GM10248 (cell line): Measurements from ENCODE around the gene GGTA1.

Experiments used
- CTCF ChIA-PET: fragments of 300-600 bp; sonication (Branson Sonifier 250); formaldehyde crosslinking; extraction: SDS; loops from one replicate; lab custom pipeline; 2021; ENCODE audit warnings: antibody characterized with exemption; lab: Yijun Ruan, JAX
- POLR2A ChIA-PET: fragments of 350-650 bp; sonication (Branson Sonifier 250); formaldehyde crosslinking; extraction: SDS; loops from one replicate; lab custom pipeline; 2020; ENCODE audit warnings: antibody characterized with exemption; lab: Yijun Ruan, JAX
- DNase-seq: peaks from one replicate; pipeline ENCODE4 v3.0.0; 2012; ENCODE audit errors: extremely low spot score
- CTCF ChIP-seq: IDR thresholded peaks from 2 replicates; pipeline ENCODE4 v1.5.1; 2012; ENCODE audit warnings: mild to moderate bottlenecking, low read depth; ENCODE audit errors: extremely low read depth, missing control alignments, control extremely low read depth

The GGTA1 gene

DNA sequence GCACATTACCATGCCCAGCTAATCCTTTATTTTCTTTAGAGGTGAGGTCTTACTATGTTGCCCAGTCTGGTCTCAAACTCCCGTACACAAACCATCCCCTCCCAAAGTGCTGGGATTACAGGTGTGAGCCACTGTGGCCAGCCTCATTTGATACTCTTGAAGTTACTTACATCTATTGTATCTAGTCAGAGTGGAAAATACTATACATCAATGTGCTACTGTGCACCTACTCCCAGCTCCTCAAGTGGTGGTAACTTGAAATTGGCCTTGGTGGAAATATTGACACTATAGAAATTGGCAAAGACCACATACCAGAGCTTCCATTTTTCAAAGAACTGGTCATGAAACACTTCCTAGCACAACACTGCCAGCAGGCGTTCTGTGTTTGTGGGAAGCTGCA, 10.3 kb downstream of the GGTA1 start:
- ChIA-PET POLR2A (no interaction called here), CTCF (interaction anchor here (1.2 to 2.2 kb wide), 3 partner anchors 8 to 169 kb away, joined by 3 to 6 read pairs (median 5); partner anchors contain the start of gene GGTA1)
- DNase-seq, result no peak
- no peak for TF ChIP-seq CTCF

DNA sequence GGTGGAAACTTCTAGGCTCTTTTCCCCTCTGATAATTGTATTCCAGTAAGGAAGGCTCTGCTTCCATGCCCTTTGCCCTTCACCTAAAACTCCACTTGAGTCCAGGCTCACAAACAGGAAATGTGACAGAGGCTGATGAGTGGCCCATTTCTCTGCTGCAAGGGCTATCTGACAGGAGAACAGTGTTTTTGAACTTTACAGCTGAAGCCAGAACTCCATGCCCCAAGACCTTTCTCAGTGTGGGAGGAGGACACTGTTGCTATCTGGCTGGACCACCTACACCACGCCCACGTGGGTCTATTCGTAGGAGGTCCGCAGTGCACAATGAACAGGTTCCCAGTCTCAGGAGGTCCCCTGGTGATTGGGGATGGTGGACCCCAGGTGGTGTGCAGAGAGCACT, 13.6 kb downstream of the GGTA1 start:
- TF ChIP-seq CTCF, result no peak
- ChIA-PET CTCF (interaction anchor here (0.9 kb wide), 1 partner anchor 12 kb away, joined by 3 read pairs; no protein-coding TSS in a partner anchor), POLR2A (no interaction called here)
- DNase-seq, result no peak

GRCh38 chr9:121485623-121486022, 14.0 kb downstream of the GGTA1 start:
- DNase-seq, result no peak
- POLR2A ChIA-PET, result no interaction called here
- no peak for TF ChIP-seq CTCF
- CTCF ChIA-PET, result interaction anchor here (0.9 kb wide), 1 partner anchor 12 kb away, joined by 3 read pairs; no protein-coding TSS in a partner anchor

- no peak for TF ChIP-seq CTCF
- ChIA-PET CTCF (interaction anchor here (0.9 to 1.1 kb wide), 2 partner anchors 13 to 217 kb away, joined by 3 read pairs; partner anchors contain the start of gene GSN), POLR2A (no interaction called here)
- DNase-seq, result no peak
Observed at GRCh38 chr9:121484651-121485446, 14.8 kb downstream of the GGTA1 start.

DNA sequence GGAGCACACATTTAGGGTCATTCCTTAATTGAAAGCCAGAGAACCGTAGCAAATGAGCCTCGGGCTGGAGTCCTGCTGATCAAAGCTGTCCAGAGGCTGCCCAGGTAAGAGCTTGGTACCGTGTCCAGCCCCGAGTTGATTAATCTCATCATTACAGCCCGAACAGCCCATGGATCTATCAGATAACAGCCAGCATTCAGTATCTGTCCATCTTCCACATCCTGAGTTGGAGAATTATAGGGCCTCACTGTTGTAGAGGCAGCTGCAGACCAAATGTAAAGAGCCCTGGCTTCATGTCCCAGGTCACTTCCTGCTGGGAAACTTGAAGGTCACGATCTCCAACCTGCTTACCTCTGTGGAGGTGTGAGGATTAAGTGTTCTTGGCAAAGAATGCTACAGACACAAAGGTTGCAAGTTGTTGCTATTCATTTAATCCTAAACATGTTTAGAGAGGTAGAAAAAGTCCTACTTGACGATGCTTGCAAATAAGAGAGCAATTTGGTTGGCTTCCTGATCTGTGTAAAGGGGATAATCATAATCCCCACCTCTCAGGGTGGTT, 16.1 kb downstream of the GGTA1 start:
- POLR2A ChIA-PET, result no interaction called here
- CTCF ChIA-PET, result interaction anchor here (1.2 kb wide), 1 partner anchor 33 kb away, joined by 3 read pairs; no protein-coding TSS in a partner anchor
- DNase-seq, result no peak
- TF ChIP-seq CTCF, result no peak

DNA sequence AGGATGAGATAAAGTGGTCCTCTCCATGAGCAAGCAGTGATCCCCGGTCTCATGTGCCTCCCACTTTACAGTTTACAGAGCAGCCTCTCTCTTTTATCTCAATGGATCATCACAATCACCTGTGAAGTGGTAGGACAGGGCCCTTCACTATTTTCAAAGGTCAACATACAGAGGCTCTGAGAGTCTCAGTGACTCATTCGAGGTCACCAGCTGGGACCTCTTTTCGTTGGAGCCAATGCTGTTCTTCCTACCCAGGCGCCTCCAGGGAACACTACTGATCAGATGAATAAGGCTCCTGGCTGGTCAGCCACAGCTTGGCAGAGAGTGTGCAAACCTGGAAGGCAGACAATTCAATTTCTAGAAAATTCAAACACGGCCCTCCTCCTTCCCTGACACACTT, 16.6 kb downstream of the GGTA1 start:
- no peak for DNase-seq
- POLR2A ChIA-PET, result no interaction called here
- CTCF ChIA-PET, result interaction anchor here (1.2 kb wide), 1 partner anchor 32 kb away, joined by 3 read pairs; no protein-coding TSS in a partner anchor
- no peak for TF ChIP-seq CTCF
